Measurements from ENCODE around the gene TMEM255A. TPM values are rescaled to one million over a fixed set of nuclear protein-coding genes. Genes with fewer than 3 reads are reported as not detected.

Gene TMEM255A
- total RNA-seq, 1 experiment from 2014 or later = not detected

- intact Hi-C loops (cut with micrococcal nuclease) = no loop called here
- Histone ChIP-seq H3K27me3 (ENCODE audit: low read length) (no peaks in the 10 kb centered on the region), H3K36me3 (ENCODE audit: low read depth, low read length) (no peaks in the 10 kb centered on the region), H4K20me1 (ENCODE audit: low read length) (no peaks in the 10 kb centered on the region), H2AFZ (ENCODE audit: low read length) (peak overlapping the region; percentile 98), H3K27ac (ENCODE audit: low read length) (peak overlapping the region; percentile 92), H3K4me2 (ENCODE audit: low read length) (peak overlapping the region; percentile 87), H3K9ac (ENCODE audit: low read length) (peak overlapping the region; percentile 83), H3F3A (ENCODE audit: low read length, unreplicated experiment) (no peaks in the 10 kb centered on the region), H3K9me2 (replicated peaks; ENCODE audit: low read length) (no peaks in the 10 kb centered on the region), H3K79me2 (ENCODE audit: low read length) (peaks cover 28% of the 10 kb centered on the region), H3K9me3 (ENCODE audit: low read length) (no peaks in the 10 kb centered on the region), H3K4me1 (ENCODE audit: insufficient read depth, low read length) (no peaks in the 10 kb centered on the region; the same call in 1 of the 2 replicates), H3K4me3 (ENCODE audit: low read length) (peak overlapping the region; percentile 96)
- ATAC-seq = peak; percentile 14
- BruUV-seq (replicated peaks) = no TSS peak
- DNase-seq = no peak
- TF ChIP-seq CTCF (conservative IDR thresholded peaks at IDR 0.05; ENCODE audit: low read depth, low read length) (no peak), EZH2phosphoT487 (IDR thresholded peaks at IDR 0.05; ENCODE audit: borderline replicate concordance, low read length) (no peak)
- POLR2A ChIA-PET (ENCODE audit: unreplicated experiment) = interaction anchor here (0.6 kb wide), 1 partner anchor 208 kb away, joined by 7 read pairs; no protein-coding TSS in a partner anchor
- CTCF ChIA-PET = interaction anchor here (0.5 kb wide), 1 partner anchor 30 kb away, joined by 3 read pairs; no protein-coding TSS in a partner anchor
Observed at GRCh38 chrX:120244395-120244734, 66.9 kb downstream of the TMEM255A start.

- H2AFZ ChIP-seq (ENCODE audit: low read length) = no peak overlapping the region
- no peak for TF ChIP-seq EZH2phosphoT487 (IDR thresholded peaks at IDR 0.05; ENCODE audit: borderline replicate concordance, low read length)
- TF ChIP-seq CTCF (conservative IDR thresholded peaks at IDR 0.05; ENCODE audit: low read depth, low read length) = no peak
- TF ChIP-seq EZH2 (IDR thresholded peaks at IDR 0.05; ENCODE audit: low read length, unreplicated experiment) = no peak
- no peaks in the 10 kb centered on the region for H3K9me2 ChIP-seq (replicated peaks; ENCODE audit: low read length)
- no peak for DNase-seq
- no peaks in the 10 kb centered on the region; the same call in 1 of the 2 replicates for H3K4me1 ChIP-seq (ENCODE audit: insufficient read depth, low read length)
- H3K9me3 ChIP-seq (ENCODE audit: low read length) = no peaks in the 10 kb centered on the region
- H3K4me3 ChIP-seq (ENCODE audit: low read length) = no peak overlapping the region
- no peak overlapping the region for H3K27ac ChIP-seq (ENCODE audit: low read length)
- no peaks in the 10 kb centered on the region for H3K27me3 ChIP-seq (ENCODE audit: low read length)
- BruUV-seq (replicated peaks) = no TSS peak
- ChIA-PET CTCF (no interaction called here), POLR2A (ENCODE audit: unreplicated experiment) (no interaction called here)
- H3K79me2 ChIP-seq (ENCODE audit: low read length) = peaks cover 28% of the 10 kb centered on the region
- no peak overlapping the region for H3K9ac ChIP-seq (ENCODE audit: low read length)
- no peaks in the 10 kb centered on the region for H3K36me3 ChIP-seq (ENCODE audit: low read depth, low read length)
- intact Hi-C loops (cut with micrococcal nuclease) = no loop called here
- H4K20me1 ChIP-seq (ENCODE audit: low read length) = no peaks in the 10 kb centered on the region
- peak overlapping the region; percentile 87 for H3K4me2 ChIP-seq (ENCODE audit: low read length)
- H3F3A ChIP-seq (ENCODE audit: low read length, unreplicated experiment) = no peaks in the 10 kb centered on the region
- ATAC-seq = no peak
Observed at GRCh38 chrX:120242813-120243212, 68.4 kb downstream of the TMEM255A start.

- H2AFZ ChIP-seq (ENCODE audit: low read length) = no peak overlapping the region
- no peak for TF ChIP-seq EZH2 (IDR thresholded peaks at IDR 0.05; ENCODE audit: low read length, unreplicated experiment)
- TF ChIP-seq CTCF (conservative IDR thresholded peaks at IDR 0.05; ENCODE audit: low read depth, low read length) = no peak
- no peak for TF ChIP-seq EZH2phosphoT487 (IDR thresholded peaks at IDR 0.05; ENCODE audit: borderline replicate concordance, low read length)
- ChIA-PET POLR2A (ENCODE audit: unreplicated experiment) (no interaction called here), CTCF (no interaction called here)
- no peak overlapping the region for H3K4me3 ChIP-seq (ENCODE audit: low read length)
- peaks cover 23% of the 10 kb centered on the region for H3K79me2 ChIP-seq (ENCODE audit: low read length)
- intact Hi-C loops (cut with micrococcal nuclease) = no loop called here
- DNase-seq = no peak
- no peak for ATAC-seq
- no peak overlapping the region for H3K4me2 ChIP-seq (ENCODE audit: low read length)
- H3K36me3 ChIP-seq (ENCODE audit: low read depth, low read length) = no peaks in the 10 kb centered on the region
- no peaks in the 10 kb centered on the region for H3K27me3 ChIP-seq (ENCODE audit: low read length)
- H3K9ac ChIP-seq (ENCODE audit: low read length) = no peak overlapping the region
- H4K20me1 ChIP-seq (ENCODE audit: low read length) = no peaks in the 10 kb centered on the region
- H3K27ac ChIP-seq (ENCODE audit: low read length) = no peak overlapping the region
- H3K9me3 ChIP-seq (ENCODE audit: low read length) = no peaks in the 10 kb centered on the region
- H3K9me2 ChIP-seq (replicated peaks; ENCODE audit: low read length) = no peaks in the 10 kb centered on the region
- no peaks in the 10 kb centered on the region for H3F3A ChIP-seq (ENCODE audit: low read length, unreplicated experiment)
- H3K4me1 ChIP-seq (ENCODE audit: insufficient read depth, low read length) = no peaks in the 10 kb centered on the region; the same call in 1 of the 2 replicates
- BruUV-seq (replicated peaks) = no TSS peak
Observed at GRCh38 chrX:120238933-120239332, 72.3 kb downstream of the TMEM255A start.
